NCI-H69 (cell line): ENCODE data around the gene KRTAP11-1.

ENCODE experiments used
- DNase-seq: peaks from one replicate; lab custom pipeline; 2025; lab: John Stamatoyannopoulos, UW

KRTAP11-1 gene

GRCh38 chr21:30881480-30881879 lies at the start of gene KRTAP11-1:
Gene KRTAP11-1, minus strand, starts transcription at chr21:30881580. Its CDS starts 56 bp downstream, at chr21:30881524.
- DNase-seq: no peak

GRCh38 chr21:30924146-30924700 lies 42.8 kb upstream of the KRTAP11-1 start:
- peak; percentile 2 for DNase-seq

GRCh38 chr21:30921129-30921528 lies 39.7 kb upstream of the KRTAP11-1 start:
- DNase-seq: no peak

- no peak for DNase-seq
Observed at GRCh38 chr21:30917557-30917956, 36.2 kb upstream of the KRTAP11-1 start.

GRCh38 chr21:30900881-30901280 lies 19.5 kb upstream of the KRTAP11-1 start:
- no peak for DNase-seq

- no peak for DNase-seq
Observed at GRCh38 chr21:30882866-30883597, 1.7 kb upstream of the KRTAP11-1 start.

- DNase-seq: no peak
Observed at GRCh38 chr21:30880914-30881313, 466 bp downstream of the KRTAP11-1 start.

GRCh38 chr21:30874526-30874925 lies 6.9 kb downstream of the KRTAP11-1 start:
- DNase-seq: no peak

- no peak for DNase-seq
Observed at GRCh38 chr21:30847627-30848500, 33.5 kb downstream of the KRTAP11-1 start.

- DNase-seq: no peak
Observed at GRCh38 chr21:30842990-30843389, 38.4 kb downstream of the KRTAP11-1 start.

GRCh38 chr21:30839304-30839703 lies 42.1 kb downstream of the KRTAP11-1 start:
- DNase-seq: peak; percentile 54

- no peak for DNase-seq
Observed at GRCh38 chr21:30838536-30838935, 42.8 kb downstream of the KRTAP11-1 start.

- peak; percentile 31 for DNase-seq
Observed at GRCh38 chr21:30831194-30831765, 50.1 kb downstream of the KRTAP11-1 start.
